CD4-positive, CD25-positive, alpha-beta regulatory T cell (primary cell): ENCODE data around the gene PATE1. TPM values are rescaled to one million over a fixed set of nuclear protein-coding genes. Genes with fewer than 3 reads are reported as not detected.

ENCODE experiments used
- ATAC-seq, 2 donors: fragments of 150-1000 bp; cut with Tn5 transposase; one replicate each; pipeline ENCODE4 v1.10.0; 2021; ENCODE audit warnings: low read depth in 2 of 2, moderate number of reproducible peaks in 2 of 2, moderate library complexity in 1 of 2
- DNase-seq, 3 donors: peaks; one replicate each; pipeline versions ENCODE4 v3.0.0 to v3.0.0-alpha.2; 2012 to 2022; ENCODE audit warnings: mixed read lengths in 1 of 3
- H3K27ac ChIP-seq: one replicate; pipeline ENCODE4 v1.7.0; 2013; ENCODE audit warnings: mild to moderate bottlenecking, low read length; ENCODE audit not compliant: insufficient read depth, poor library complexity, severe bottlenecking
- H3K27me3 ChIP-seq: one replicate; pipeline ENCODE4 v1.7.0; 2013; ENCODE audit warnings: low read length; ENCODE audit not compliant: control insufficient read depth, insufficient read depth
- H3K36me3 ChIP-seq: one replicate; pipeline ENCODE4 v1.7.0; 2013; ENCODE audit warnings: mild to moderate bottlenecking, low read length, moderate library complexity; ENCODE audit not compliant: control insufficient read depth, insufficient read depth
- H3K4me1 ChIP-seq: 2 replicates; pipeline ENCODE4 v1.7.0; 2013; ENCODE audit warnings: mild to moderate bottlenecking, low read length; ENCODE audit not compliant: insufficient read depth, control insufficient read depth, poor library complexity, severe bottlenecking
- H3K4me3 ChIP-seq: one replicate; pipeline ENCODE4 v1.7.0; 2013; ENCODE audit warnings: low read depth, mild to moderate bottlenecking, low read length, moderate library complexity
- H3K9me3 ChIP-seq, 2 experiments: 1 replicate in 1 of 2; 2 replicates in 1 of 2; pipeline ENCODE4 v1.7.0; 2013; ENCODE audit warnings: low read length in 2 of 2, mild to moderate bottlenecking in 1 of 2, moderate library complexity in 1 of 2; ENCODE audit not compliant: control insufficient read depth in 2 of 2
- H3K27ac Mint-ChIP-seq, 3 donors: one replicate each; pipeline ENCODE4 v1.8.0; 2020 to 2022; ENCODE audit warnings: mild to moderate bottlenecking in 3 of 3, mixed read lengths in 3 of 3, moderate library complexity in 2 of 3
- H3K27me3 Mint-ChIP-seq: one replicate; pipeline ENCODE4 v1.8.0; 2022; ENCODE audit warnings: mild to moderate bottlenecking, mixed read lengths
- H3K36me3 Mint-ChIP-seq: one replicate; pipeline ENCODE4 v1.8.0; 2020; ENCODE audit warnings: mixed read lengths
- H3K4me1 Mint-ChIP-seq, 4 donors: one replicate each; pipeline ENCODE4 v1.8.0; 2020 to 2022; ENCODE audit warnings: mixed read lengths in 4 of 4, mild to moderate bottlenecking in 1 of 4
- H3K4me3 Mint-ChIP-seq, 4 donors: one replicate each; pipeline ENCODE4 v1.8.0; 2020 to 2022; ENCODE audit warnings: mild to moderate bottlenecking in 4 of 4, mixed read lengths in 4 of 4, moderate library complexity in 3 of 4
- H3K9me3 Mint-ChIP-seq, 7 donors: one replicate each; pipeline ENCODE4 v1.8.0; 2020 to 2022; ENCODE audit warnings: mixed read lengths in 7 of 7, mild to moderate bottlenecking in 3 of 7, moderate library complexity in 2 of 7
- polyA plus RNA-seq, 4 donors: library from polyadenylated mRNA; unstranded; fragments of 300-500 nt; fragmentation: Illumina TruSeq; gene quantifications; one replicate each; pipeline ENCODE4 v1.2.3, GENCODE V29; 2021
- total RNA-seq: library from RNA; stranded (reverse); gene quantifications from one replicate; pipeline ENCODE4 v1.2.3, GENCODE V29; 2022

PATE1 gene
- total and polyA plus RNA-seq, 5 donors from 2014 or later: not detected

DNA sequence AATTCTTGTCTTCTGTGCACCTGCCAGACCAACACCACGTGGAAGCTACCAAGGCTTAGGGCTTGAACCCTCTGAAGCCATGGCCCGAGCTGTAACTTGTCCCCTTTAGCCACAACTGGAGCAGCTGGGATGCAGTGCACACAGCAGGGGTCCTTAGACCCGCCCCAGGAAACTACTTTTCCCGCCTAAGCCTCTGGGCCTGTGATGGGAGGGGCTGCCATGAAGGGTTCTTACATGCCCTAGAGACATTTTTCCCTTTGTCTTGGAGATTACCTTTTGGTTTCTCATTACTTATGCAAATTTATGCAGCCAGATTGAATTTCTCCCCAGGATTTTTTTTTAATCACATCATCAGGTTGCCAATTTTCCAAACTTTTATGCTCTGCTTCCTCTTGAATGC, 51.6 kb downstream of the PATE1 start:
- no peaks in the 10 kb centered on the region for H3K27me3 Mint-ChIP-seq
- peaks cover 3 to 58% (median 23%) of the 10 kb centered on the region in 7 donors for H3K9me3 Mint-ChIP-seq
- H3K4me1 Mint-ChIP-seq: no peaks in the 10 kb centered on the region
- Histone ChIP-seq H3K36me3 (no peaks in the 10 kb centered on the region), H3K9me3 (peaks cover 14 to 24% of the 10 kb centered on the region in 2 experiments), H3K4me3 (no peak overlapping the region), H3K27me3 (no peaks in the 10 kb centered on the region), H3K4me1 (no peaks in the 10 kb centered on the region), H3K27ac (no peak overlapping the region)
- no peaks in the 10 kb centered on the region for H3K36me3 Mint-ChIP-seq
- ATAC-seq: no peak
- no peak overlapping the region for H3K4me3 Mint-ChIP-seq
- H3K27ac Mint-ChIP-seq: no peak overlapping the region
- DNase-seq: no peak

Other genes starting within 250 kb of the PATE1 start
- gene EI24, start 176.8 kb upstream of the PATE1 start, total RNA-seq: 19.2 TPM
- 10 to 100 TPM; 57.2 to 84.9 (median 75.8) TPM for gene EI24, start 176.8 kb upstream of the PATE1 start, polyA plus RNA-seq
- gene STT3A, start 153.4 kb upstream of the PATE1 start, total RNA-seq: 46.8 TPM
- gene STT3A, start 153.4 kb upstream of the PATE1 start, polyA plus RNA-seq: 10 to 100 TPM; 51.0 to 73.3 (median 61.9) TPM
- gene CHEK1, start 121.1 kb upstream of the PATE1 start, total RNA-seq: 13.2 TPM
- gene CHEK1, start 121.1 kb upstream of the PATE1 start, polyA plus RNA-seq: 10 to 100 TPM in 1 of 4 donors, 1 to 10 TPM in 3; 4.4 to 12.7 (median 6.8) TPM
- gene ACRV1, start 65.4 kb upstream of the PATE1 start, total RNA-seq: not detected
- not detected for gene ACRV1, start 65.4 kb upstream of the PATE1 start, polyA plus RNA-seq
- gene PATE2, start 32.5 kb downstream of the PATE1 start, total RNA-seq: not detected
- gene PATE2, start 32.5 kb downstream of the PATE1 start, polyA plus RNA-seq: not detected
- gene PATE3, start 41.8 kb downstream of the PATE1 start, total RNA-seq: not detected
- not detected for gene PATE3, start 41.8 kb downstream of the PATE1 start, polyA plus RNA-seq
- not detected for gene PATE4, start 87.0 kb downstream of the PATE1 start, total RNA-seq
- gene PATE4, start 87.0 kb downstream of the PATE1 start, polyA plus RNA-seq: not detected
- gene HYLS1, start 141.4 kb downstream of the PATE1 start, total RNA-seq: 3.1 TPM
- gene HYLS1, start 141.4 kb downstream of the PATE1 start, polyA plus RNA-seq: 10 to 100 TPM in 3 of 4 donors, 1 to 10 TPM in 1; 6.7 to 13.3 (median 11.8) TPM
- gene PUS3, start 156.9 kb downstream of the PATE1 start, total RNA-seq: 4.8 TPM
- gene PUS3, start 156.9 kb downstream of the PATE1 start, polyA plus RNA-seq: 10 to 100 TPM; 11.0 to 15.1 (median 14.4) TPM
- not detected for gene DDX25, start 158.2 kb downstream of the PATE1 start, total RNA-seq
- gene DDX25, start 158.2 kb downstream of the PATE1 start, polyA plus RNA-seq: not detected
- gene VSIG10L2, start 199.8 kb downstream of the PATE1 start, total RNA-seq: not detected
- not detected for gene VSIG10L2, start 199.8 kb downstream of the PATE1 start, polyA plus RNA-seq